ENCODE data around the gene TBC1D14. TPM values are rescaled to one million over a fixed set of nuclear protein-coding genes. Genes with fewer than 3 reads are reported as not detected.

Gene TBC1D14
- total RNA-seq, 1 experiment from 2014 or later, result 50.2 TPM

DNA sequence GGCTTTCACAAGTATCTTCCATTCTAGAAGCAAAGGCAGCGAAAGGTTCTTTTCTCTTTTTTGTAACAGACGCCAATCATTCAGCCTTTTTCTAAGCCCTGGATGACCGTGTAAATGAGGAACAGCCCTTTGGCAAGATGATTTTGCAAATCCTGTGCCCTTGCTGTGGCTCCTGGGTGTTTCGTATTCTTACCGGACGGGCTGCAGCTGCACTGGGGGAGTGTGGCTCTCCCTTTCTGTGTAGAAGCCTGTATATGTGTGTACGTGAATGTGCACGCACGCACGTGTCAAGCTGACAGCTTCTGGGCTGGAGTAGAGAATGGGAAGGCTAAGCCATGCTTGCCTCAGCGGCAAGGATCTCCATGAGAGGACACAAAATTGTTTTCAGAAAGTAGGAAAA, 150.0 kb downstream of the TBC1D14 start:
- H3K4me1 ChIP-seq (ENCODE audit: insufficient read depth, low read length), result no peaks in the 10 kb centered on the region
- H3K27me3 ChIP-seq (ENCODE audit: insufficient read depth, low read length), result no peaks in the 10 kb centered on the region
- H3K27ac ChIP-seq (ENCODE audit: insufficient read length, low read depth, low read length), result no peak overlapping the region
- H3K18ac ChIP-seq (ENCODE audit: insufficient read length, low read depth, low read length), result no peak overlapping the region
- H3K79me2 ChIP-seq (ENCODE audit: insufficient read depth, low read length), result no peaks in the 10 kb centered on the region
- TF ChIP-seq, protein P1, sequence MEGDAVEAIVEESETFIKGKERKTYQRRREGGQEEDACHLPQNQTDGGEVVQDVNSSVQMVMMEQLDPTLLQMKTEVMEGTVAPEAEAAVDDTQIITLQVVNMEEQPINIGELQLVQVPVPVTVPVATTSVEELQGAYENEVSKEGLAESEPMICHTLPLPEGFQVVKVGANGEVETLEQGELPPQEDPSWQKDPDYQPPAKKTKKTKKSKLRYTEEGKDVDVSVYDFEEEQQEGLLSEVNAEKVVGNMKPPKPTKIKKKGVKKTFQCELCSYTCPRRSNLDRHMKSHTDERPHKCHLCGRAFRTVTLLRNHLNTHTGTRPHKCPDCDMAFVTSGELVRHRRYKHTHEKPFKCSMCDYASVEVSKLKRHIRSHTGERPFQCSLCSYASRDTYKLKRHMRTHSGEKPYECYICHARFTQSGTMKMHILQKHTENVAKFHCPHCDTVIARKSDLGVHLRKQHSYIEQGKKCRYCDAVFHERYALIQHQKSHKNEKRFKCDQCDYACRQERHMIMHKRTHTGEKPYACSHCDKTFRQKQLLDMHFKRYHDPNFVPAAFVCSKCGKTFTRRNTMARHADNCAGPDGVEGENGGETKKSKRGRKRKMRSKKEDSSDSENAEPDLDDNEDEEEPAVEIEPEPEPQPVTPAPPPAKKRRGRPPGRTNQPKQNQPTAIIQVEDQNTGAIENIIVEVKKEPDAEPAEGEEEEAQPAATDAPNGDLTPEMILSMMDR (conservative IDR thresholded peaks at IDR 0.05), result no peak
- H3T11ph ChIP-seq (ENCODE audit: low read length), result no peak overlapping the region
- no peak overlapping the region for H2BK5ac ChIP-seq (ENCODE audit: insufficient read length, low read length)
- no peak for DNase-seq
- H2BK120ac ChIP-seq (ENCODE audit: low read depth, low read length, poor library complexity, severe bottlenecking), result no peak overlapping the region
- Mint-ChIP-seq H3K27ac (no peak overlapping the region), H3K27me3 (ENCODE audit: low read depth) (no peaks in the 10 kb centered on the region), H3K4me3 (no peak overlapping the region), H3K4me1 (peaks cover 4% of the 10 kb centered on the region in 2 experiments; a peak in 3 of 4 replicates), H3K9me3 (no peaks in the 10 kb centered on the region), H3K36me3 (ENCODE audit: insufficient read depth in 1 of 3, low read depth in 3 of 3) (peaks cover 37 to 71% (median 68%) of the 10 kb centered on the region in 3 experiments)
- no peak overlapping the region for H3K4me2 ChIP-seq (ENCODE audit: insufficient read depth, insufficient read length, low read length)
- H4K5ac ChIP-seq (ENCODE audit: insufficient read length, low read depth, low read length), result no peak overlapping the region
- H2BK15ac ChIP-seq (ENCODE audit: low read depth, low read length), result no peak overlapping the region
- no peak overlapping the region for H3K14ac ChIP-seq (ENCODE audit: insufficient read depth, low read length)
- no peaks in the 10 kb centered on the region for H3K9me3 ChIP-seq (ENCODE audit: control insufficient read depth, low read depth, low read length)
- H2AFZ ChIP-seq (ENCODE audit: low read length), result no peak overlapping the region
- H3K4ac ChIP-seq (ENCODE audit: low read depth, low read length), result no peak overlapping the region
- H4K91ac ChIP-seq (ENCODE audit: insufficient read length, low read depth, low read length), result no peak overlapping the region
- no peak overlapping the region for H4K8ac ChIP-seq (replicated peaks; ENCODE audit: insufficient read length, low read depth, low read length)
- H4K20me1 ChIP-seq (ENCODE audit: control insufficient read depth, insufficient read depth, insufficient read length), result no peaks in the 10 kb centered on the region
- peaks cover 5% of the 10 kb centered on the region for H3K79me1 ChIP-seq (ENCODE audit: insufficient read depth, low read depth, low read length, poor library complexity, severe bottlenecking)
- H3K56ac ChIP-seq (ENCODE audit: insufficient read length, low read depth, low read length), result no peak overlapping the region
- H2AK5ac ChIP-seq (ENCODE audit: insufficient read length, low read length), result no peak overlapping the region
- H3K9ac ChIP-seq (ENCODE audit: extremely low read depth, insufficient read length, low read length), result no peak overlapping the region
- H2BK20ac ChIP-seq (ENCODE audit: low read depth, low read length, poor library complexity, severe bottlenecking), result no peak overlapping the region
- no peak overlapping the region for H2BK12ac ChIP-seq (ENCODE audit: insufficient read length, low read depth, low read length)
- no CpG with 5 or more reads among the region's 11 CpGs for WGBS (ENCODE audit: extremely low coverage, insufficient read length, low lambda C conversion rate)
- H3K23ac ChIP-seq (ENCODE audit: insufficient read length, low read depth, low read length), result no peak overlapping the region
- H3K23me2 ChIP-seq (ENCODE audit: insufficient read length, low read depth, low read length, poor library complexity, severe bottlenecking), result no peaks in the 10 kb centered on the region
